A549 (cell line): ENCODE data around the gene PAGE1. TPM values are rescaled to one million over a fixed set of nuclear protein-coding genes. Genes with fewer than 3 reads are reported as not detected.

ENCODE experiments used
- ATAC-seq, 2 experiments: fragments of 200-7000 bp in 1 of 2; fragments of >200 bp in 1 of 2; cut with Nextera tagmentation in 1 of 2; cut with Tn5 transposase in 1 of 2; 3 replicates each; pipeline versions ENCODE4 v1.8.0 to v1.9.1; 2018 to 2020; ENCODE audit warnings: mild to moderate bottlenecking in 1 of 2, moderate library complexity in 1 of 2
- CTCF ChIA-PET: fragments of 300-600 bp; sonication (Branson Sonifier 250); formaldehyde crosslinking; extraction: SDS; loops from one replicate; lab custom pipeline; 2021; ENCODE audit warnings: antibody characterized with exemption, inconsistent platforms; lab: Yijun Ruan, JAX
- POLR2A ChIA-PET: fragments of 350-600 bp; formaldehyde crosslinking; extraction: SDS; loops from one replicate; lab custom pipeline; 2021; ENCODE audit warnings: antibody characterized with exemption, inconsistent platforms; lab: Yijun Ruan, JAX
- DNase-seq, 2 experiments: peaks; one replicate each; pipeline versions ENCODE4 v3.0.0 to v3.0.0-alpha.2; 2011 to 2016; ENCODE audit warnings: low read depth in 1 of 2, low spot score in 1 of 2
- FAIRE-seq: peaks from 2 replicates; lab custom pipeline; 2011; peaks lifted over from hg19 to GRCh38; lab: Jason Lieb, UNC
- H3K27ac ChIP-seq, 2 experiments: fragments of >200 bp; sonication (Bioruptor Twin); formaldehyde crosslinking; 3 replicates each; pipeline ENCODE4 v1.5.1; 2016 to 2017
- H3K4me1 ChIP-seq: fragments of >200 bp; sonication (Bioruptor Twin); formaldehyde crosslinking; 3 replicates; pipeline ENCODE4 v1.6.1; 2016
- H3K4me2 ChIP-seq: fragments of >200 bp; sonication (Bioruptor Twin); formaldehyde crosslinking; 3 replicates; pipeline ENCODE4 v1.6.1; 2016
- H3K4me3 ChIP-seq: fragments of >200 bp; sonication (Bioruptor Twin); formaldehyde crosslinking; 3 replicates; pipeline ENCODE4 v1.5.1; 2016
- H3K9me3 ChIP-seq: fragments of >200 bp; sonication (Bioruptor Twin); formaldehyde crosslinking; 3 replicates; pipeline ENCODE4 v1.6.1; 2016
- CBX8 ChIP-seq: fragments of 200-600 bp; sonication (generic); IDR thresholded peaks from 2 replicates; pipeline ENCODE4 v1.6.1; 2016
- CEBPB ChIP-seq, 2 experiments: fragments of >200 bp in 1 of 2; sonication (Bioruptor Twin) in 1 of 2; formaldehyde crosslinking in 1 of 2; IDR thresholded peaks; 2 replicates each; pipeline ENCODE4 v1.6.1; 2012 to 2016
- CHD2 ChIP-seq: fragments of 150-350 bp; IDR thresholded peaks from 2 replicates; pipeline ENCODE4 v1.6.1; 2014; ENCODE audit warnings: low read length; ENCODE audit not compliant: partially characterized antibody
- EHMT2 ChIP-seq: fragments of 200-600 bp; sonication (generic); IDR thresholded peaks from 2 replicates; pipeline ENCODE4 v1.6.1; 2016; ENCODE audit warnings: antibody characterized with exemption, low read depth, mild to moderate bottlenecking, moderate library complexity
- ESRRA ChIP-seq: fragments of 150-350 bp; IDR thresholded peaks from 2 replicates; pipeline ENCODE4 v1.6.1; 2014; ENCODE audit warnings: mild to moderate bottlenecking, low read length, borderline replicate concordance
- FOSB ChIP-seq: fragments of 250-450 bp; sonication (Bioruptor Pico); IDR thresholded peaks from 2 replicates; pipeline ENCODE4 v1.5.0; 2020; ENCODE audit warnings: mild to moderate bottlenecking, moderate library complexity
- GATA3 ChIP-seq: IDR thresholded peaks from 2 replicates; pipeline ENCODE4 v1.6.1; 2012; ENCODE audit warnings: borderline replicate concordance
- HDAC2 ChIP-seq: fragments of 200-600 bp; sonication (generic); IDR thresholded peaks from 2 replicates; pipeline ENCODE4 v1.6.1; 2016
- HOXA7 ChIP-seq: fragments of 250-450 bp; sonication (Bioruptor Pico); IDR thresholded peaks from 2 replicates; pipeline ENCODE4 v1.5.0; 2020; ENCODE audit warnings: mild to moderate bottlenecking, moderate library complexity
- HOXB13 ChIP-seq: fragments of 250-450 bp; sonication (Bioruptor Pico); IDR thresholded peaks from 2 replicates; pipeline ENCODE4 v1.5.0; 2020; ENCODE audit warnings: low read depth, mild to moderate bottlenecking, moderate library complexity
- HOXB5 ChIP-seq: fragments of 250-450 bp; sonication (Bioruptor Pico); IDR thresholded peaks from 2 replicates; pipeline ENCODE4 v1.5.0; 2020; ENCODE audit warnings: mild to moderate bottlenecking, moderate library complexity
- JUNB ChIP-seq: fragments of >200 bp; sonication (Bioruptor Twin); formaldehyde crosslinking; IDR thresholded peaks from 2 replicates; pipeline ENCODE4 v1.6.1; 2016
- MAFK ChIP-seq: fragments of 450-650 bp; IDR thresholded peaks from 2 replicates; pipeline ENCODE4 v1.6.1; 2014; ENCODE audit not compliant: partially characterized antibody
- MAZ ChIP-seq: fragments of 150-350 bp; IDR thresholded peaks from 2 replicates; pipeline ENCODE4 v1.6.1; 2014; ENCODE audit warnings: antibody characterized with exemption, low read depth, low read length, borderline replicate concordance
- MYC ChIP-seq: IDR thresholded peaks from 2 replicates; pipeline ENCODE4 v1.6.1; 2012; ENCODE audit warnings: mild to moderate bottlenecking, inconsistent platforms, low read length, improper control_type of control experiment, borderline replicate concordance
- NPAS2 ChIP-seq: fragments of 250-450 bp; sonication (Bioruptor Pico); IDR thresholded peaks from 2 replicates; pipeline ENCODE4 v1.8.0; 2022; ENCODE audit warnings: mild to moderate bottlenecking, moderate library complexity, borderline replicate concordance
- POLR2A ChIP-seq: IDR thresholded peaks from 2 replicates; pipeline ENCODE4 v1.6.1; 2012; ENCODE audit warnings: mild to moderate bottlenecking, low read length
- RAD21 ChIP-seq, 2 experiments: fragments of >200 bp in 1 of 2; sonication (Bioruptor Twin) in 1 of 2; formaldehyde crosslinking in 1 of 2; IDR thresholded peaks in 1 of 2; conservative IDR thresholded peaks in 1 of 2; 2 replicates in 1 of 2; 3 replicates in 1 of 2; pipeline ENCODE4 v1.6.1; 2012 to 2018; ENCODE audit warnings: inconsistent platforms in 1 of 2
- SMC3 ChIP-seq: fragments of >200 bp; sonication (Bioruptor Twin); formaldehyde crosslinking; IDR thresholded peaks from 3 replicates; pipeline ENCODE4 v1.6.1; 2018; ENCODE audit warnings: inconsistent platforms
- SREBF2 ChIP-seq: fragments of 450-650 bp; IDR thresholded peaks from 2 replicates; pipeline ENCODE4 v1.6.1; 2014; ENCODE audit warnings: mild to moderate bottlenecking, moderate library complexity
- TFCP2L1 ChIP-seq: fragments of 250-450 bp; sonication (Bioruptor Pico); IDR thresholded peaks from 2 replicates; pipeline ENCODE4 v1.5.0; 2021; ENCODE audit warnings: mild to moderate bottlenecking
- ZNF302 ChIP-seq: fragments of 250-450 bp; sonication (Bioruptor Pico); IDR thresholded peaks from 2 replicates; pipeline ENCODE4 v1.9.0; 2021; ENCODE audit warnings: inconsistent platforms, mild to moderate bottlenecking, moderate library complexity
- WGBS: methylation state at CpG from one replicate; pipeline ENCODE4 v1.1.6; 2017; ENCODE audit errors: missing lambda C conversion rate; 5-methylcytosine and 5-hydroxymethylcytosine counted together
- polyA plus RNA-seq, 4 experiments: library from polyadenylated mRNA; depleted of rRNA in 3 of 4; stranded (reverse); fragments of >200 nt; fragmentation: RNase III in 1 of 4; extraction: RNeasy Plus Mini Kit Qiagen cat#74134 plus additional on column Dnase treatment in 1 of 4; gene quantifications; 2 replicates in 3 of 4; 3 replicates in 1 of 4; pipeline ENCODE4 v1.2.3, GENCODE V29; 2011 to 2017
- TF ChIP-seq, protein P1 (sequence below): fragments of >200 bp; sonication (Bioruptor Twin); formaldehyde crosslinking; IDR thresholded peaks from 3 replicates; pipeline ENCODE4 v1.6.1; 2016
- TF ChIP-seq, protein P2 (sequence below): fragments of 150-350 bp; IDR thresholded peaks from 2 replicates; pipeline ENCODE4 v1.6.1; 2014; ENCODE audit warnings: low read depth, mild to moderate bottlenecking, low read length
- TF ChIP-seq, protein P3 (sequence below): fragments of >200 bp; sonication (Bioruptor Twin); formaldehyde crosslinking; IDR thresholded peaks from 2 replicates; pipeline ENCODE4 v1.6.1; 2016
- TF ChIP-seq, protein P4 (sequence below): fragments of >200 bp; sonication (Bioruptor Twin); formaldehyde crosslinking; IDR thresholded peaks from 3 replicates; pipeline ENCODE4 v1.5.1; 2016

Gene PAGE1
- polyA plus RNA-seq, 2 of the 4 experiments (the other 2 are of a cell fraction): 0.17 TPM; not detected in 1

DNA sequence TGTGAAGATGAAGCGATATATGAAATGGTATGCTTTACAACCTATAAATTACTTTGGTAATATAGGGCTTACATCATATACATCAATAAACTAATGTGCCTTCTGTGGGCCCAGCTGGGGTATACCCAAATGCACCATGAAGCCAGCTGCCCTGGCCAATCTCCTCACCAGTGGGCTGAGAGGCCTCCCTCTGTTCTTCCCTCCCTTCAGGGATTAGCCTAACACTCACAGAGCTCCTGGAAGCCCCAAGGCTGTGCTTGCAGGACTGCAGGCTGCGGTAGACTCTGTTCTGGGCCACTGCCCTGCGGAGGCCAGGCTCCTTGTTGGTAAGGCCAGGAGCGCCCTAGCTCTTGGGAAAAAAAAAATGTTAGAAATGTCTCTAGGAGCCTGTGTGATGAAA is 33.9 kb downstream of the PAGE1 start:
- no peaks in the 10 kb centered on the region for H3K4me1 ChIP-seq
- H3K4me3 ChIP-seq: no peak overlapping the region
- no peak overlapping the region for H3K4me2 ChIP-seq
- FAIRE-seq: no peak
- CTCF ChIA-PET: no interaction called here
- no peak for DNase-seq
- WGBS: 73% methylated on average over 2 of the region's 4 CpGs
- TF ChIP-seq CHD2: no peak
- no peak for TF ChIP-seq CBX8
- no peak for TF ChIP-seq EHMT2
- TF ChIP-seq MYC: no peak
- TF ChIP-seq GATA3: no peak
- no peak overlapping the region for H3K27ac ChIP-seq
- POLR2A ChIA-PET: no interaction called here
- ATAC-seq: no peak
- no peaks in the 10 kb centered on the region for H3K9me3 ChIP-seq

DNA sequence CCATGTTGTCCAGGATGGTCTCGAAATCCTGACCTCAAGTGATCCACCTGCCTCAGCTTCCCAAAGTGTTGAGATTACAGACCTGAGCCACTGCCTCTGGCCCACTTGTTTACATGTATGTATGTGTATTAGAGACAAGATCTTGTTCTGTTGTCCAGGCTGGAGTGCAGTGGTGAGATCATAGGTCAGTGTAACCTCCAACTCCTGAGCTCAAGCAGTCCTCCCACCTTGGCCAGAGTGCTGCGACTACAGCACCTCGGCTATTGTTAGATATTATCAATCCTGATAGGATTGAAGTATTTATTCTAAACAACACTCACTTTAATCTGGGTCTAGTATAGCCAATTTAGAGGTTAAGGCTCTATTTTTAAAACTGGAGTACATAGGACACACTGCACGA is 36.0 kb downstream of the PAGE1 start:
- ATAC-seq: no peak
- no peak for TF ChIP-seq JUNB
- TF ChIP-seq FOSB (CRISPR knock-in tag): no peak
- TF ChIP-seq RAD21 (conservative IDR thresholded peaks at IDR 0.05 in 1 of 2, IDR thresholded peaks at IDR 0.05 in 1 of 2): no peak
- TF ChIP-seq MYC: no peak
- no peak for TF ChIP-seq CHD2
- TF ChIP-seq, protein P1, sequence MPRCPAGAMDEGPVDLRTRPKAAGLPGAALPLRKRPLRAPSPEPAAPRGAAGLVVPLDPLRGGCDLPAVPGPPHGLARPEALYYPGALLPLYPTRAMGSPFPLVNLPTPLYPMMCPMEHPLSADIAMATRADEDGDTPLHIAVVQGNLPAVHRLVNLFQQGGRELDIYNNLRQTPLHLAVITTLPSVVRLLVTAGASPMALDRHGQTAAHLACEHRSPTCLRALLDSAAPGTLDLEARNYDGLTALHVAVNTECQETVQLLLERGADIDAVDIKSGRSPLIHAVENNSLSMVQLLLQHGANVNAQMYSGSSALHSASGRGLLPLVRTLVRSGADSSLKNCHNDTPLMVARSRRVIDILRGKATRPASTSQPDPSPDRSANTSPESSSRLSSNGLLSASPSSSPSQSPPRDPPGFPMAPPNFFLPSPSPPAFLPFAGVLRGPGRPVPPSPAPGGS: no peak
- TF ChIP-seq MAZ: no peak
- TF ChIP-seq NPAS2 (CRISPR knock-in tag): no peak
- TF ChIP-seq HOXB13 (CRISPR knock-in tag): no peak
- TF ChIP-seq HOXA7 (CRISPR knock-in tag): no peak
- Histone ChIP-seq H3K4me1 (no peaks in the 10 kb centered on the region), H3K4me2 (no peak overlapping the region), H3K9me3 (no peaks in the 10 kb centered on the region), H3K4me3 (no peak overlapping the region), H3K27ac (no peak overlapping the region)
- WGBS: 18% methylated on average over 4 of the region's 4 CpGs
- POLR2A ChIA-PET: no interaction called here
- no peak for FAIRE-seq
- DNase-seq: no peak
- CTCF ChIA-PET: no interaction called here

DNA sequence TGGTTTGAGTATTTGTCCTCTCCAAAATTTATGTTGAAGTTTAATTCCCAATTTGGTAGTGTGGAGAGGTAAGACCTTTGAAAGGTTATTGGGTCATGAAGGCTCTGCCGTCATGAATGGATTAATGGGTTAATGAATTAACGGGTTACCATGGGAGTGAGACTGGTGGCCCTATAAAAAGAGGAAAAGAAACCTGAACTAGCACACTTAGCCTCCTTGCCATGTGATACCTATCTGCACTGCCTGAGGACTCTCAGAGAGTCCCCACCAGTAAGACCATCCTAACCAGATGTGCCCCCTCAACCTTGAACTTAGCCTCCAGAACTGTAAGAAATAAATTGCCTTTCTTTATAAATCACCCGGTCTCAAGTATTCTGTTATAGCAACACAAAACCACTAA is 39.3 kb downstream of the PAGE1 start:
- Histone ChIP-seq H3K4me1 (no peaks in the 10 kb centered on the region), H3K9me3 (no peaks in the 10 kb centered on the region), H3K4me3 (no peak overlapping the region), H3K27ac (no peak overlapping the region), H3K4me2 (no peak overlapping the region)
- TF ChIP-seq CBX8: no peak
- no peak for TF ChIP-seq POLR2A
- no peak for TF ChIP-seq CEBPB (IDR thresholded peaks at IDR 0.05)
- TF ChIP-seq HOXB5 (CRISPR knock-in tag): no peak
- no peak for TF ChIP-seq SREBF2
- no peak for TF ChIP-seq TFCP2L1 (CRISPR knock-in tag)
- TF ChIP-seq HOXB13 (CRISPR knock-in tag): no peak
- TF ChIP-seq GATA3: no peak
- TF ChIP-seq SMC3: no peak
- TF ChIP-seq HDAC2: no peak
- TF ChIP-seq, protein P2, sequence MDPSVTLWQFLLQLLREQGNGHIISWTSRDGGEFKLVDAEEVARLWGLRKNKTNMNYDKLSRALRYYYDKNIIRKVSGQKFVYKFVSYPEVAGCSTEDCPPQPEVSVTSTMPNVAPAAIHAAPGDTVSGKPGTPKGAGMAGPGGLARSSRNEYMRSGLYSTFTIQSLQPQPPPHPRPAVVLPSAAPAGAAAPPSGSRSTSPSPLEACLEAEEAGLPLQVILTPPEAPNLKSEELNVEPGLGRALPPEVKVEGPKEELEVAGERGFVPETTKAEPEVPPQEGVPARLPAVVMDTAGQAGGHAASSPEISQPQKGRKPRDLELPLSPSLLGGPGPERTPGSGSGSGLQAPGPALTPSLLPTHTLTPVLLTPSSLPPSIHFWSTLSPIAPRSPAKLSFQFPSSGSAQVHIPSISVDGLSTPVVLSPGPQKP: no peak
- no peak for TF ChIP-seq RAD21 (conservative IDR thresholded peaks at IDR 0.05 in 1 of 2, IDR thresholded peaks at IDR 0.05 in 1 of 2)
- no peak for TF ChIP-seq ESRRA
- TF ChIP-seq, protein P3, sequence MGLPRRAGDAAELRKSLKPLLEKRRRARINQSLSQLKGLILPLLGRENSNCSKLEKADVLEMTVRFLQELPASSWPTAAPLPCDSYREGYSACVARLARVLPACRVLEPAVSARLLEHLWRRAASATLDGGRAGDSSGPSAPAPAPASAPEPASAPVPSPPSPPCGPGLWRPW: no peak
- TF ChIP-seq, protein P4, sequence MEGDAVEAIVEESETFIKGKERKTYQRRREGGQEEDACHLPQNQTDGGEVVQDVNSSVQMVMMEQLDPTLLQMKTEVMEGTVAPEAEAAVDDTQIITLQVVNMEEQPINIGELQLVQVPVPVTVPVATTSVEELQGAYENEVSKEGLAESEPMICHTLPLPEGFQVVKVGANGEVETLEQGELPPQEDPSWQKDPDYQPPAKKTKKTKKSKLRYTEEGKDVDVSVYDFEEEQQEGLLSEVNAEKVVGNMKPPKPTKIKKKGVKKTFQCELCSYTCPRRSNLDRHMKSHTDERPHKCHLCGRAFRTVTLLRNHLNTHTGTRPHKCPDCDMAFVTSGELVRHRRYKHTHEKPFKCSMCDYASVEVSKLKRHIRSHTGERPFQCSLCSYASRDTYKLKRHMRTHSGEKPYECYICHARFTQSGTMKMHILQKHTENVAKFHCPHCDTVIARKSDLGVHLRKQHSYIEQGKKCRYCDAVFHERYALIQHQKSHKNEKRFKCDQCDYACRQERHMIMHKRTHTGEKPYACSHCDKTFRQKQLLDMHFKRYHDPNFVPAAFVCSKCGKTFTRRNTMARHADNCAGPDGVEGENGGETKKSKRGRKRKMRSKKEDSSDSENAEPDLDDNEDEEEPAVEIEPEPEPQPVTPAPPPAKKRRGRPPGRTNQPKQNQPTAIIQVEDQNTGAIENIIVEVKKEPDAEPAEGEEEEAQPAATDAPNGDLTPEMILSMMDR: no peak
- no peak for TF ChIP-seq MAFK
- no peak for TF ChIP-seq ZNF302 (CRISPR knock-in tag)
- CTCF ChIA-PET: no interaction called here
- POLR2A ChIA-PET: no interaction called here
- FAIRE-seq (peak; percentile 67), ATAC-seq (no peak), DNase-seq (no peak)
- whole genome bisulfite sequencing: 10% methylated on average over 3 of the region's 3 CpGs
